ENCODE measurements around the gene SETX.

The SETX gene

DNA sequence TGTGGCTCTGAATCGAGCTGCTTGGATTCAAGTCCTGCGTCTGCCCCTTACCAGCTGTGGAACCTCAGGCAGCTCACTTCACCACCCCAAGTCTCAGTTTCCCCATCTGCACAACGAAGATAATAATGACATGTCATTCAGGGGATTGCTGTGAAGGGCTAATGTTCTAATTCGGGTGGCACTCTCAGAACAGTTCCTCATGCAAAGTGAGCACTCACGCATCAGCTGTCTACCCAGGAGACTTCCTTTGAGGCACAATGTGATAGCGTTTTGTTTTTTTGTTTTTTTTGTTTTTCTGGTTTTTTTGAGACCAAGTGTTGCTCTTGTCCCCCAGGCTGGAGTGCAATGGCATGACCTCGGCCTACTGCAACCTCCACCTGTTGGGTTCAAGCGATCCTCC, 136.6 kb downstream of the SETX start:
- H3K27ac ChIP-seq (ENCODE audit: low read depth, low read length), result no peak overlapping the region
- H3K79me2 ChIP-seq (ENCODE audit: insufficient read depth, low read length), result no peaks in the 10 kb centered on the region
- H3F3A ChIP-seq (ENCODE audit: insufficient read depth), result no peaks in the 10 kb centered on the region
- no peaks in the 10 kb centered on the region for H3K9me2 ChIP-seq (replicated peaks; ENCODE audit: insufficient read depth, low read length)
- no peaks in the 10 kb centered on the region for H3K36me3 ChIP-seq (ENCODE audit: low read length)
- H4K20me1 ChIP-seq (ENCODE audit: low read depth, low read length), result no peaks in the 10 kb centered on the region
- no peak overlapping the region for H3K4me2 ChIP-seq (ENCODE audit: low read depth, low read length, poor library complexity, severe bottlenecking)
- H3K9ac ChIP-seq (ENCODE audit: low read length), result no peak overlapping the region
- no peak overlapping the region for H3K4me3 ChIP-seq (ENCODE audit: insufficient read depth, low read length, poor library complexity, severe bottlenecking)
- H2AFZ ChIP-seq (ENCODE audit: low read depth, low read length, severe bottlenecking), result no peak overlapping the region
- H3K27me3 ChIP-seq (ENCODE audit: low read length), result no peaks in the 10 kb centered on the region
- H3K9me3 ChIP-seq (ENCODE audit: insufficient read depth, low read length), result no peaks in the 10 kb centered on the region
- TF ChIP-seq, protein P1, sequence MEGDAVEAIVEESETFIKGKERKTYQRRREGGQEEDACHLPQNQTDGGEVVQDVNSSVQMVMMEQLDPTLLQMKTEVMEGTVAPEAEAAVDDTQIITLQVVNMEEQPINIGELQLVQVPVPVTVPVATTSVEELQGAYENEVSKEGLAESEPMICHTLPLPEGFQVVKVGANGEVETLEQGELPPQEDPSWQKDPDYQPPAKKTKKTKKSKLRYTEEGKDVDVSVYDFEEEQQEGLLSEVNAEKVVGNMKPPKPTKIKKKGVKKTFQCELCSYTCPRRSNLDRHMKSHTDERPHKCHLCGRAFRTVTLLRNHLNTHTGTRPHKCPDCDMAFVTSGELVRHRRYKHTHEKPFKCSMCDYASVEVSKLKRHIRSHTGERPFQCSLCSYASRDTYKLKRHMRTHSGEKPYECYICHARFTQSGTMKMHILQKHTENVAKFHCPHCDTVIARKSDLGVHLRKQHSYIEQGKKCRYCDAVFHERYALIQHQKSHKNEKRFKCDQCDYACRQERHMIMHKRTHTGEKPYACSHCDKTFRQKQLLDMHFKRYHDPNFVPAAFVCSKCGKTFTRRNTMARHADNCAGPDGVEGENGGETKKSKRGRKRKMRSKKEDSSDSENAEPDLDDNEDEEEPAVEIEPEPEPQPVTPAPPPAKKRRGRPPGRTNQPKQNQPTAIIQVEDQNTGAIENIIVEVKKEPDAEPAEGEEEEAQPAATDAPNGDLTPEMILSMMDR (IDR thresholded peaks at IDR 0.05; ENCODE audit: insufficient read depth, low read length, poor library complexity, severe bottlenecking), result no peak
- TF ChIP-seq EZH2phosphoT487 (conservative IDR thresholded peaks at IDR 0.05; ENCODE audit: low read length), result no peak

DNA sequence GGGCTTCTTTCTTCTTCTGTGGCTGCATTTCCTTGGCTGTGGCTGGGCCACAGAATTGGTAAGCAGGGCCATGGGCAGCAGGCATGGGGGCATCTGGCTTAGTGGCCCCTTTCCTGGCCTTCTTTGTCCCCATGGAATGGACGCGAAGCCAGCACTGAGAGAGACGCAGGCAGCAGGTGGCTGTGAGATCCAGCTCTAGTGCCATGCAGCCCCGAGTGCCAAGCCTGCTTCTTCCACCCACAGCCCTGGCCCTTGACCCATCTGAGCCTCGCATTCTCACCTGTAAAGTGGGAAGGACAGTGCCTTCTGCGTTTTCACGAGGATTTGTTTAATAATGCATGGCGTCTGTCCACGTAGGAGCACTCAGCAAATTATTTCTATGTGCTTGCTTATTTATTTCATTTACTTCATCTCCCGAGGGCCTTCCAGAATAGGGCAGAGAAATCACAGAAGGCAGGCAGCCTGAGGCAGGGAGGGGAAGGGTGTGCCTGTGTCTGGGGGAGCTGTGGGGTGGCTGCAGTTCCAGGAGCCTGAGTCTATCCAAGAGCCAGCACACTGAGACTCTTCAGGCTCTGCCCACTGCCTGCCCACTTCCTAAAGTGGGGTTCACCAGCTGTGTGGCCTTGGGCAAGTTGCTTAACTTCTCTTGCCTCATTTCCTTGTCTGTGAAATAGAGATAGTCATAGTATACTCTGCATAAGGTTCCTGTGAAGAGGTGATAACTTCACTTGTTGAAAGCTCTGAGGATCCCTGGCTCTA, 137.7 kb downstream of the SETX start:
- no peak overlapping the region for H3K27ac ChIP-seq (ENCODE audit: low read depth, low read length)
- no peak overlapping the region for H2AFZ ChIP-seq (ENCODE audit: low read depth, low read length, severe bottlenecking)
- no peak overlapping the region for H3K4me3 ChIP-seq (ENCODE audit: insufficient read depth, low read length, poor library complexity, severe bottlenecking)
- no peak overlapping the region for H3K9ac ChIP-seq (ENCODE audit: low read length)
- no peaks in the 10 kb centered on the region for H3K36me3 ChIP-seq (ENCODE audit: low read length)
- H3F3A ChIP-seq (ENCODE audit: insufficient read depth), result no peaks in the 10 kb centered on the region
- no peaks in the 10 kb centered on the region for H3K9me2 ChIP-seq (replicated peaks; ENCODE audit: insufficient read depth, low read length)
- H4K20me1 ChIP-seq (ENCODE audit: low read depth, low read length), result no peaks in the 10 kb centered on the region
- no peak overlapping the region for H3K4me2 ChIP-seq (ENCODE audit: low read depth, low read length, poor library complexity, severe bottlenecking)
- no peak for TF ChIP-seq EZH2phosphoT487 (conservative IDR thresholded peaks at IDR 0.05; ENCODE audit: low read length)
- TF ChIP-seq, protein P1 (IDR thresholded peaks at IDR 0.05; ENCODE audit: insufficient read depth, low read length, poor library complexity, severe bottlenecking), result no peak
- H3K79me2 ChIP-seq (ENCODE audit: insufficient read depth, low read length), result no peaks in the 10 kb centered on the region
- no peaks in the 10 kb centered on the region for H3K27me3 ChIP-seq (ENCODE audit: low read length)
- H3K9me3 ChIP-seq (ENCODE audit: insufficient read depth, low read length), result no peaks in the 10 kb centered on the region

DNA sequence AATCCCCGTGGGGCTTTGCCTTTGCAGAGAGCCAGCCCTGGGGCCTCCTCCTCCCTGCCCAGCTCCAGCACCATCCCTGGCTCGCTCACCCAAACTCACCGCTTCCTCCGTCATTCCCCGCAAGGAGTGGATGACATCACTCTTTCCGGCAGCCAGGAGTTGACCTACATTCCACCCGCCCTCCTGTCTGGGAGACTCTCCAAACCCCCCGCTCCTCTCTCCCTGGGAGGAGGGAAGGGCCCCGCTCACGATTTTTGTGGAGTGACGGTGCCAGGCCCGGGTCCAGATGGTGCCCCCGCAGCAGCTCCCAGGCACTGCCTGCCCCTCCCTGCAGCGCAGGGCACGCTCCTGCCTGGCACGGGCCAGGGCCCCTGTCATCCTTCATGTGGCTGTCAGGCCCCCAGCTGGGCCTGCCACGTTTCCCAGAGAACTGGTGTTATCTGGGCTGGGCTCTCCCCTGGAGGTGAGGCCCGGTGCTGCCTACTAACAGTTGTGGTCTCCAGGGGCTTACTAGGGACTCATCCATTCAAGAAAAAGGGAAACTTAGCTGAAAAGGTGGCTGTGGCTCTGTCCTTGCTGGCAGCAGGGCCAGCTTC, 140.7 kb downstream of the SETX start:
- H3K27ac ChIP-seq (ENCODE audit: low read depth, low read length), result no peak overlapping the region
- no peaks in the 10 kb centered on the region for H3K27me3 ChIP-seq (ENCODE audit: low read length)
- H3K4me3 ChIP-seq (ENCODE audit: insufficient read depth, low read length, poor library complexity, severe bottlenecking), result no peak overlapping the region
- H2AFZ ChIP-seq (ENCODE audit: low read depth, low read length, severe bottlenecking), result no peak overlapping the region
- H3K9ac ChIP-seq (ENCODE audit: low read length), result no peak overlapping the region
- no peaks in the 10 kb centered on the region for H3K9me2 ChIP-seq (replicated peaks; ENCODE audit: insufficient read depth, low read length)
- no peak for TF ChIP-seq EZH2phosphoT487 (conservative IDR thresholded peaks at IDR 0.05; ENCODE audit: low read length)
- TF ChIP-seq, protein P1 (IDR thresholded peaks at IDR 0.05; ENCODE audit: insufficient read depth, low read length, poor library complexity, severe bottlenecking), result no peak
- H3K4me2 ChIP-seq (ENCODE audit: low read depth, low read length, poor library complexity, severe bottlenecking), result no peak overlapping the region
- H4K20me1 ChIP-seq (ENCODE audit: low read depth, low read length), result no peaks in the 10 kb centered on the region
- no peaks in the 10 kb centered on the region for H3K79me2 ChIP-seq (ENCODE audit: insufficient read depth, low read length)
- no peaks in the 10 kb centered on the region for H3K36me3 ChIP-seq (ENCODE audit: low read length)
- no peaks in the 10 kb centered on the region for H3K9me3 ChIP-seq (ENCODE audit: insufficient read depth, low read length)
- H3F3A ChIP-seq (ENCODE audit: insufficient read depth), result no peaks in the 10 kb centered on the region

Measured in SU-DHL-6 (cell line).